HepG2 (cell line): Measurements from ENCODE around the gene TKFC.

ENCODE experiments used
- CREB1 ChIP-seq, 2 experiments: fragments of 450-650 bp in 1 of 2; IDR thresholded peaks; 2 replicates each; pipeline ENCODE4 v1.6.1; 2016 to 2017; ENCODE audit warnings: control low read depth in 1 of 2, mild to moderate bottlenecking in 1 of 2, missing compliant biosample characterization in 1 of 2, missing genetic modification characterization in 1 of 2
- ELF4 ChIP-seq: sonication (generic); formaldehyde crosslinking; IDR thresholded peaks from 2 replicates; pipeline ENCODE4 v1.5.0; 2020; ENCODE audit warnings: missing genetic modification reagents, mild to moderate bottlenecking, moderate library complexity, borderline replicate concordance
- NFIC ChIP-seq: IDR thresholded peaks from 2 replicates; pipeline ENCODE4 v1.6.1; 2012; ENCODE audit warnings: mild to moderate bottlenecking, low read length, inconsistent platforms
- POLR2A ChIP-seq, 2 experiments: IDR thresholded peaks; 2 replicates each; pipeline ENCODE4 v1.6.1; 2011; ENCODE audit warnings: low read depth in 2 of 2, low read length in 2 of 2, mild to moderate bottlenecking in 1 of 2, moderate library complexity in 1 of 2; ENCODE audit not compliant: insufficient read depth in 1 of 2
- SIX4 ChIP-seq: sonication (generic); formaldehyde crosslinking; IDR thresholded peaks from 2 replicates; pipeline ENCODE4 v1.4.0; 2020; ENCODE audit warnings: missing genetic modification reagents
- ZNF180 ChIP-seq: sonication (generic); formaldehyde crosslinking; IDR thresholded peaks from 2 replicates; pipeline ENCODE4 v1.4.0; 2020; ENCODE audit warnings: low read depth, missing genetic modification reagents, borderline replicate concordance
- TF ChIP-seq, protein P1 (sequence below): sonication (generic); formaldehyde crosslinking; IDR thresholded peaks from 2 replicates; pipeline ENCODE4 v1.5.0; 2020; ENCODE audit warnings: mild to moderate bottlenecking, missing genetic modification reagents
- TF ChIP-seq, protein P2 (sequence below), 2 experiments: sonication (generic) in 1 of 2; formaldehyde crosslinking in 1 of 2; IDR thresholded peaks; 2 replicates each; pipeline versions ENCODE4 v1.5.1 to v1.6.1; 2011 to 2020; ENCODE audit warnings: borderline replicate concordance in 1 of 2, low read depth in 1 of 2, low read length in 1 of 2, mild to moderate bottlenecking in 1 of 2, missing genetic modification reagents in 1 of 2, moderate library complexity in 1 of 2

DNA sequence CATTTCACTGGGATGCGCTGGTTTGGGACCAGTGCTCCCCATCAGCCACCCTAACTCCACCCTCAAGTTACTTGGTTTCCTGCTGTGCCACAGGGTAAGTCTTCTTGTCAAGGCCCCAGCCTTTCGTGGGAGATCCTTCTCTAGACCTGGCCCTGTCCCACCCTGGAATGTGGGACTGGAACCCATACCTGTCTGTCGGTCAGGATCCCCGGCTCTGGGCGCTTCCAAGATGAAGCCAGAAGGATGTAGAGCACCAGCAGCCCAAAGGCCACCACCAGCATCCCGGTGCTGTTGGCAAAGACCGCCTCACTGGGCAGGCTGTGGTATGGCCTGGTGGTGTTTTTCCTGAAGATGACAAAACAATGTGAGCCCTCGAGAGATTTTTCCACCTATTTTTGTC lies 17.8 kb downstream of the TKFC start:
- TF ChIP-seq ZNF180 (CRISPR knock-in tag) (no peak), NFIC (no peak), SIX4 (no peak), CREB1 (IDR thresholded peaks at IDR 0.05) (no peak), CREB1 (CRISPR knock-in tag; IDR thresholded peaks at IDR 0.05) (no peak), ELF4 (CRISPR knock-in tag) (no peak), POLR2A (IDR thresholded peaks at IDR 0.05; ENCODE audit: insufficient read depth in 1 of 2, low read depth in 2 of 2, low read length in 2 of 2) (no peak; a peak in 1 of 4 replicates)
- TF ChIP-seq, protein P1, sequence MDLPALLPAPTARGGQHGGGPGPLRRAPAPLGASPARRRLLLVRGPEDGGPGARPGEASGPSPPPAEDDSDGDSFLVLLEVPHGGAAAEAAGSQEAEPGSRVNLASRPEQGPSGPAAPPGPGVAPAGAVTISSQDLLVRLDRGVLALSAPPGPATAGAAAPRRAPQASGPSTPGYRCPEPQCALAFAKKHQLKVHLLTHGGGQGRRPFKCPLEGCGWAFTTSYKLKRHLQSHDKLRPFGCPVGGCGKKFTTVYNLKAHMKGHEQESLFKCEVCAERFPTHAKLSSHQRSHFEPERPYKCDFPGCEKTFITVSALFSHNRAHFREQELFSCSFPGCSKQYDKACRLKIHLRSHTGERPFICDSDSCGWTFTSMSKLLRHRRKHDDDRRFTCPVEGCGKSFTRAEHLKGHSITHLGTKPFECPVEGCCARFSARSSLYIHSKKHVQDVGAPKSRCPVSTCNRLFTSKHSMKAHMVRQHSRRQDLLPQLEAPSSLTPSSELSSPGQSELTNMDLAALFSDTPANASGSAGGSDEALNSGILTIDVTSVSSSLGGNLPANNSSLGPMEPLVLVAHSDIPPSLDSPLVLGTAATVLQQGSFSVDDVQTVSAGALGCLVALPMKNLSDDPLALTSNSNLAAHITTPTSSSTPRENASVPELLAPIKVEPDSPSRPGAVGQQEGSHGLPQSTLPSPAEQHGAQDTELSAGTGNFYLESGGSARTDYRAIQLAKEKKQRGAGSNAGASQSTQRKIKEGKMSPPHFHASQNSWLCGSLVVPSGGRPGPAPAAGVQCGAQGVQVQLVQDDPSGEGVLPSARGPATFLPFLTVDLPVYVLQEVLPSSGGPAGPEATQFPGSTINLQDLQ (CRISPR knock-in tag): no peak
- TF ChIP-seq, protein P2, sequence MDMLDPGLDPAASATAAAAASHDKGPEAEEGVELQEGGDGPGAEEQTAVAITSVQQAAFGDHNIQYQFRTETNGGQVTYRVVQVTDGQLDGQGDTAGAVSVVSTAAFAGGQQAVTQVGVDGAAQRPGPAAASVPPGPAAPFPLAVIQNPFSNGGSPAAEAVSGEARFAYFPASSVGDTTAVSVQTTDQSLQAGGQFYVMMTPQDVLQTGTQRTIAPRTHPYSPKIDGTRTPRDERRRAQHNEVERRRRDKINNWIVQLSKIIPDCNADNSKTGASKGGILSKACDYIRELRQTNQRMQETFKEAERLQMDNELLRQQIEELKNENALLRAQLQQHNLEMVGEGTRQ (IDR thresholded peaks at IDR 0.05; ENCODE audit: low read depth, low read length): no peak
- TF ChIP-seq, protein P2 (CRISPR knock-in tag; IDR thresholded peaks at IDR 0.05; ENCODE audit: borderline replicate concordance): no peak
